B cell (primary cell): Measurements from ENCODE around the gene ADK.

Experiments used
- CTCF ChIP-seq: fragments of 200-600 bp; IDR thresholded peaks from one replicate; pipeline ENCODE4 v1.8.0; 2022; ENCODE audit warnings: antibody characterized with exemption, mild to moderate bottlenecking
- EZH2 ChIP-seq: IDR thresholded peaks from 2 replicates; pipeline ENCODE4 v1.6.1; 2012; ENCODE audit warnings: borderline replicate concordance, low read depth, mild to moderate bottlenecking, moderate library complexity, low read length; ENCODE audit not compliant: insufficient read depth, poor library complexity, severe bottlenecking

DNA sequence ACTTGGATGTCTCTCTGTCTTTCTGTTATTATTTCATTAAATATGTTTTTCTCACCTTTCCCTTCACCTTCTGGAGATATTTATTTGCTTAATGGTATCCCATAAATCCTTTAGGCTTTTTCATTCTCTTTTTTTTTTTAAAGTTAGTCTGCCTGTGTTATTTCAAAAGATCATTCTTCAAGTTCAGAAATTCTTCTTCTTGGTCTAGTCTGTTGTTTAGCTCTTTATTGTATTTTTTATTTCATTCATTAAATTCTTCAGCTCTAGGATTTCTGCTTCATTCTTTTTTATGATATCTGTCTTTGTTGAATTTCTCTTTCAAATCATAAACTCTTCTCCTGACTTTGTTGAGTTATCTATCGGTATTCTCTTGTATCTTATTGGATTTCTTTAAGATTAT is 363.3 kb downstream of the ADK start:
- no peak for TF ChIP-seq CTCF
- no peak for TF ChIP-seq EZH2
